Stimulated activated CD4-positive, alpha-beta T cell treated with anti-CD3 and anti-CD28 coated beads, Interleukin-12 subunit alpha, Interleukin-12 subunit beta, amount 100 ng/mL, for 48 hours (primary cell): ENCODE measurements around the gene MAP3K2.
A peak's percentile ranks its signal among the peaks of the same experiment; 100 is the strongest.
"Not testable (repeated sequence)": the region's sequence is repeated elsewhere in the genome, so short reads cannot be mapped to it uniquely, and the experiment has no call there.

Source experiments
- DNase-seq, 3 donors: peaks; one replicate each; pipeline ENCODE4 v3.0.0-alpha.2; 2020; ENCODE audit warnings: low read depth in 2 of 3, low spot score in 1 of 3

The MAP3K2 gene

GRCh38 chr2:127421116-127421800 is 33.5 kb upstream of the MAP3K2 start:
- no peak for DNase-seq

- DNase-seq = no peak
Measured at GRCh38 chr2:127420039-127420864, 32.5 kb upstream of the MAP3K2 start.

- no peak for DNase-seq
Measured at GRCh38 chr2:127419448-127420038, 31.8 kb upstream of the MAP3K2 start.

- no peak for DNase-seq
Measured at GRCh38 chr2:127419112-127419430, 31.3 kb upstream of the MAP3K2 start.

- no peak for DNase-seq
Measured at GRCh38 chr2:127418300-127419111, 30.7 kb upstream of the MAP3K2 start, which contains the start of gene PROC. Gene PROC, plus strand, starts transcription at chr2:127418427. Its CDS starts 1,516 bp downstream, at chr2:127419943.

GRCh38 chr2:127417406-127417805 is 29.6 kb upstream of the MAP3K2 start:
- DNase-seq = no peak

GRCh38 chr2:127416506-127417001 is 28.8 kb upstream of the MAP3K2 start:
- no peak for DNase-seq

- peak; percentile 70 to 83 (median 80) for DNase-seq
Measured at GRCh38 chr2:127415593-127416505, 28.1 kb upstream of the MAP3K2 start.

GRCh38 chr2:127414638-127415592 is 27.1 kb upstream of the MAP3K2 start:
- DNase-seq = no peak

- DNase-seq = no peak
Measured at GRCh38 chr2:127413782-127414637, 26.2 kb upstream of the MAP3K2 start.

GRCh38 chr2:127413200-127413599 is 25.4 kb upstream of the MAP3K2 start:
- DNase-seq = no peak

- no peak for DNase-seq
Measured at GRCh38 chr2:127411653-127412369, 24.0 kb upstream of the MAP3K2 start.

- DNase-seq = no peak
Measured at GRCh38 chr2:127410871-127411652, 23.3 kb upstream of the MAP3K2 start.

GRCh38 chr2:127409716-127410115 is 21.9 kb upstream of the MAP3K2 start:
- DNase-seq = not testable (repeated sequence)

GRCh38 chr2:127408807-127409099 is 21.0 kb upstream of the MAP3K2 start:
- no peak for DNase-seq

- peak; percentile 76 to 86 (median 78) for DNase-seq
Measured at GRCh38 chr2:127408004-127408806, 20.4 kb upstream of the MAP3K2 start.
